HG02938 (cell line): ENCODE results near the gene ABCD1.
"Not testable (repeated sequence)": the region's sequence is repeated elsewhere in the genome, so short reads cannot be mapped to it uniquely, and the experiment has no call there.

ENCODE experiments used
- ATAC-seq: cut with Tn5 transposase; IDR thresholded peaks from one replicate; pipeline ENCODE4 v1.9.1; 2021; ENCODE audit warnings: mild to moderate bottlenecking, moderate library complexity; ENCODE audit not compliant: unreplicated experiment

The ABCD1 gene

GRCh38 chrX:153731845-153732215, 7.2 kb downstream of the ABCD1 start:
- no peak for ATAC-seq

- ATAC-seq = no peak
Measured at GRCh38 chrX:153732401-153732800, 7.7 kb downstream of the ABCD1 start.

GRCh38 chrX:153733651-153734240, 9.1 kb downstream of the ABCD1 start:
- ATAC-seq = no peak

GRCh38 chrX:153734871-153735270, 10.2 kb downstream of the ABCD1 start:
- no peak for ATAC-seq

GRCh38 chrX:153735274-153735673, 10.6 kb downstream of the ABCD1 start:
- no peak for ATAC-seq

GRCh38 chrX:153736071-153736820, 11.6 kb downstream of the ABCD1 start:
- ATAC-seq = no peak

- ATAC-seq = no peak
Measured at GRCh38 chrX:153736871-153737441, 12.3 kb downstream of the ABCD1 start.

GRCh38 chrX:153738056-153738605, 13.5 kb downstream of the ABCD1 start:
- ATAC-seq = no peak

GRCh38 chrX:153739754-153740486, 15.3 kb downstream of the ABCD1 start:
- ATAC-seq = no peak

- ATAC-seq = no peak
Measured at GRCh38 chrX:153740631-153741222, 16.1 kb downstream of the ABCD1 start.

- ATAC-seq = no peak
Measured at GRCh38 chrX:153741446-153741845, 16.8 kb downstream of the ABCD1 start.

- not testable (repeated sequence) for ATAC-seq
Measured at GRCh38 chrX:153742111-153742510, 17.5 kb downstream of the ABCD1 start.

GRCh38 chrX:153742796-153743467, 18.3 kb downstream of the ABCD1 start:
- not testable (repeated sequence) for ATAC-seq

- ATAC-seq = not testable (repeated sequence)
Measured at GRCh38 chrX:153743468-153744209, 19.0 kb downstream of the ABCD1 start.

- ATAC-seq = no peak
Measured at GRCh38 chrX:153744210-153745066, 19.8 kb downstream of the ABCD1 start.

GRCh38 chrX:153745067-153745433, 20.4 kb downstream of the ABCD1 start:
- ATAC-seq = not testable (repeated sequence)

- no peak for ATAC-seq
Measured at GRCh38 chrX:153746359-153746758, 21.7 kb downstream of the ABCD1 start.

- not testable (repeated sequence) for ATAC-seq
Measured at GRCh38 chrX:153746991-153747390, 22.3 kb downstream of the ABCD1 start.

- ATAC-seq = not testable (repeated sequence)
Measured at GRCh38 chrX:153749017-153749416, 24.4 kb downstream of the ABCD1 start.
